ENCODE measurements around the gene SLC25A24.
"Not testable (repeated sequence)": the region's sequence is repeated elsewhere in the genome, so short reads cannot be mapped to it uniquely, and the experiment has no call there.

The SLC25A24 gene

GRCh38 chr1:108149796-108150467 is 50.2 kb downstream of the SLC25A24 start:
- no peaks in the 10 kb centered on the region for H3K27me3 ChIP-seq (ENCODE audit: control insufficient read depth, insufficient read depth, low read length)
- peaks cover 8% of the 10 kb centered on the region for H3K36me3 ChIP-seq (ENCODE audit: control insufficient read depth, insufficient read depth, low read length)
- H3K9me3 ChIP-seq (ENCODE audit: control insufficient read depth, low read length) = no peaks in the 10 kb centered on the region
- no peak overlapping the region for H3K9ac ChIP-seq (ENCODE audit: low read length)
- no peaks in the 10 kb centered on the region for H3K4me1 ChIP-seq (ENCODE audit: control insufficient read depth, insufficient read depth, low read length)
- no peak overlapping the region for H3K4me3 ChIP-seq (ENCODE audit: low read length)

- H3K4me1 ChIP-seq (ENCODE audit: control insufficient read depth, insufficient read depth, low read length); H3K4me3 ChIP-seq (ENCODE audit: low read length); H3K36me3 ChIP-seq (ENCODE audit: control insufficient read depth, insufficient read depth, low read length); H3K9me3 ChIP-seq (ENCODE audit: control insufficient read depth, low read length); H3K9ac ChIP-seq (ENCODE audit: low read length); H3K27me3 ChIP-seq (ENCODE audit: control insufficient read depth, insufficient read depth, low read length): not testable (repeated sequence)
Measured at GRCh38 chr1:108144569-108144968, 55.6 kb downstream of the SLC25A24 start.

- Histone ChIP-seq H3K4me1 (ENCODE audit: control insufficient read depth, insufficient read depth, low read length) (no peaks in the 10 kb centered on the region), H3K27me3 (ENCODE audit: control insufficient read depth, insufficient read depth, low read length) (no peaks in the 10 kb centered on the region), H3K9me3 (ENCODE audit: control insufficient read depth, low read length) (no peaks in the 10 kb centered on the region), H3K4me3 (ENCODE audit: low read length) (no peak overlapping the region), H3K36me3 (ENCODE audit: control insufficient read depth, insufficient read depth, low read length) (peaks cover 2% of the 10 kb centered on the region), H3K9ac (ENCODE audit: low read length) (no peak overlapping the region)
Measured at GRCh38 chr1:108142773-108143394, 57.3 kb downstream of the SLC25A24 start.

DNA sequence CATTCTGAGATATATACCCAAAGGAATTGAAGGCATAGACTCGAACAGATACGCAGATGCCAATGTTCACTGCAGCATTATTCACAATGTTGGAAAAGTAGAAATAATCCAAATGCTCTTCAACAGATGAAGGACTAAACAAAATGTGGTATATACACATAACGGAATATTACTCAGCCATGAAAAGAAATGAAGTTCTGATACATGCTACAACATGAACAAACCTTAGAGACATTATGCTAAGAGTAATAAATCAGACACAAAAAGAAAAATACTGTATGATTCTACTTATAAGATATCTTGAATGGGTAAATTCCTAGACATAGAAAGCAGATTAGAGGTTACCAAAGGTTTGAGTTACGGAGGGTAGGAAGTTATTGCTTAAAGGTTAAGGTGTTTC is 57.9 kb downstream of the SLC25A24 start:
- H3K9ac ChIP-seq (ENCODE audit: low read length) = no peak overlapping the region
- H3K27me3 ChIP-seq (ENCODE audit: control insufficient read depth, insufficient read depth, low read length) = no peaks in the 10 kb centered on the region
- no peaks in the 10 kb centered on the region for H3K4me1 ChIP-seq (ENCODE audit: control insufficient read depth, insufficient read depth, low read length)
- H3K9me3 ChIP-seq (ENCODE audit: control insufficient read depth, low read length) = no peaks in the 10 kb centered on the region
- no peaks in the 10 kb centered on the region for H3K36me3 ChIP-seq (ENCODE audit: control insufficient read depth, insufficient read depth, low read length)
- H3K4me3 ChIP-seq (ENCODE audit: low read length) = no peak overlapping the region

DNA sequence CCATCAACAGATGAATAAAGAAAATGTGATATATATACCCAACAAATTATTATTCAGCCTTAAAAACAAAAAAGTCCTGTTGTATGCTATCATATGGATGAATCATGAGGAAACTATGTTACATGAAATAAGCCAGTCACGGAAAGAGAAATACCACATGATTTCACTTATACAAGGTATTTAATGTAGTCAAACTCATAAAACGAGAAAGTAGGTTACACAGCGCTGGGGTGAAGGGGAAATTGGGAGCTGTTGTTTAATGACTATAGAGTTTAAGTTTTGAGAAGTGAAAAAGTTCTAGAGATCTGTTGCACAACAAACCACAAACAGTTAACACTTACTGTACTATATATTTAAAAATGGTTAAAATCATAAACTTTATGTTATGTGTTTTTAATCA is 58.5 kb downstream of the SLC25A24 start:
- Histone ChIP-seq H3K27me3 (ENCODE audit: control insufficient read depth, insufficient read depth, low read length) (no peaks in the 10 kb centered on the region), H3K9me3 (ENCODE audit: control insufficient read depth, low read length) (no peaks in the 10 kb centered on the region), H3K4me3 (ENCODE audit: low read length) (no peak overlapping the region), H3K9ac (ENCODE audit: low read length) (no peak overlapping the region), H3K4me1 (ENCODE audit: control insufficient read depth, insufficient read depth, low read length) (no peaks in the 10 kb centered on the region), H3K36me3 (ENCODE audit: control insufficient read depth, insufficient read depth, low read length) (no peaks in the 10 kb centered on the region)

DNA sequence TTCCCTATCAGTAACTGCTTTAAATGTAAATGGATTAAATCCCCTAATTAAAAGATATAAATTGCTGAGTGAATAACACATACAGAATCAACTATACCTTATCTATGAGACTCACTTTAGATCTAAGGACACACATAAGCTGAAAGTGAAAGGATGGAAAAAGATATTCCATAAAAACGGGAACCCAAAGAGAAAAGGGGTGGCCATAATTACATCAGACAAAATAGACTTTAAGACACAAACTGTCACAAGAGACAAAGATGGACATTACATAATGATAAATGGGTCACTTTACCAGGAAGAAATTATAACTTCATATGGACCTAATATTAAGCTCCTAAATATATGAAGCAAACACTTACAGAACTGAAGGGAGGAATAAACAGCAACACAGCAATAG is 59.2 kb downstream of the SLC25A24 start:
- Histone ChIP-seq H3K9ac (ENCODE audit: low read length) (no peak overlapping the region), H3K4me1 (ENCODE audit: control insufficient read depth, insufficient read depth, low read length) (no peaks in the 10 kb centered on the region), H3K9me3 (ENCODE audit: control insufficient read depth, low read length) (no peaks in the 10 kb centered on the region), H3K27me3 (ENCODE audit: control insufficient read depth, insufficient read depth, low read length) (no peaks in the 10 kb centered on the region), H3K4me3 (ENCODE audit: low read length) (no peak overlapping the region), H3K36me3 (ENCODE audit: control insufficient read depth, insufficient read depth, low read length) (no peaks in the 10 kb centered on the region)

DNA sequence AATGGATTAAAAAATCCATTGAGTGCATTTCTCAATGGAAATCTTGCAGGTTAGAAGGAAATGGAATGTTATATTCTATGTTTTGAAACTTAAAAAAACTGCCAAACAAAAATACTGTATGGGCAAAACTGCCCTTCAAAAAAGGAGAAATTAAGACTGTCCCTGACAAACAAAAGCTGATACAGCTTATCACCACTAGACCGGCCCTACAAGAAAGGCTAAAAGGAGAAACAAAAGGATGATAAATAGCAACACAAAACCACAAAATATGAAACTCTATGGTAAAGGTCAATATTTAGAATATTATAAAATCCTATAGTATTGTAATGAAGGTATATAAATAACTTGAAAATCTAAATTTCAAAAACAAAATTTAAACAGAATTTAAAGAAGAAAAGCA is 60.0 kb downstream of the SLC25A24 start:
- Histone ChIP-seq H3K27me3 (ENCODE audit: control insufficient read depth, insufficient read depth, low read length) (no peaks in the 10 kb centered on the region), H3K36me3 (ENCODE audit: control insufficient read depth, insufficient read depth, low read length) (no peaks in the 10 kb centered on the region), H3K4me1 (ENCODE audit: control insufficient read depth, insufficient read depth, low read length) (no peaks in the 10 kb centered on the region), H3K9ac (ENCODE audit: low read length) (no peak overlapping the region), H3K4me3 (ENCODE audit: low read length) (no peak overlapping the region), H3K9me3 (ENCODE audit: control insufficient read depth, low read length) (no peaks in the 10 kb centered on the region)

DNA sequence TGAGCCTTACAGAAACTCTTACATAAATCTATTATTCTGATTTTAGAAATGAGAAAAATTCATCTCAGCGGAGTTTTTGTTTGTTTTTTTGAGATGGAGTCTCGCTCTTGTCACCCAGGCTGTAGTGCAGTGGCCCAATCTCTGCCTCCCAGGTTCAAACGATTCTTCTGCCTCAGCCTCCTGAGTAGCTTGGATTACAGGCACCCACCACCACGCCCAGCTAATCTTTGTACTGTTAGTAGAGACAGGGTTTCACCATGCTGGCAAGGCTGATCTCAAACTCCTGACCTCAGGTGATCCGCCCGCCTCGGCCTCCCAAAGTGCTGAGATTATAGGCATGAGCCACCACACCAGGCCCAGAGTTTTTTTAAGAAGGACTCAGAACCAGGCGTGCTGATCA is 60.6 kb downstream of the SLC25A24 start:
- not testable (repeated sequence) for H3K36me3 ChIP-seq (ENCODE audit: control insufficient read depth, insufficient read depth, low read length); H3K27me3 ChIP-seq (ENCODE audit: control insufficient read depth, insufficient read depth, low read length); H3K9ac ChIP-seq (ENCODE audit: low read length); H3K4me3 ChIP-seq (ENCODE audit: low read length); H3K4me1 ChIP-seq (ENCODE audit: control insufficient read depth, insufficient read depth, low read length); H3K9me3 ChIP-seq (ENCODE audit: control insufficient read depth, low read length)

DNA sequence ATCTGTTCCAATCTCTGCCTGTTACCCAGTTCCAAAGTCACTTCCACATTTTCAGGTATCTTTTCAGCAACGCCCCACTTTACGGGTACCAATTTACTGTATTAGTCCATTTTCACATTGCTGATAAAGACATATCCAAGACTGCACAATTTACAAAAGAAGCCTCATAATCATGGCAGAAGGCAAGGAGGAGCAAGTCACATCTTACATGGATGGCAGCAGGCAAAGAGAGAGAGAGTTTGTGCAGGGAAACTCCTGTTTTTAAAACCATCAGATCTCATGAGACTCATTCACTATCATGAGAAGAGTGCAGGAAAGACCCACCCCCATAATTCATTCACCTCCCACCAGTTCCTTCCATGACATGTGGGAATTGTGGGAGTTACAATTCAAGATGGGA is 67.0 kb downstream of the SLC25A24 start:
- not testable (repeated sequence) for H3K27me3 ChIP-seq (ENCODE audit: control insufficient read depth, insufficient read depth, low read length); H3K36me3 ChIP-seq (ENCODE audit: control insufficient read depth, insufficient read depth, low read length); H3K4me1 ChIP-seq (ENCODE audit: control insufficient read depth, insufficient read depth, low read length); H3K9me3 ChIP-seq (ENCODE audit: control insufficient read depth, low read length); H3K9ac ChIP-seq (ENCODE audit: low read length); H3K4me3 ChIP-seq (ENCODE audit: low read length)

DNA sequence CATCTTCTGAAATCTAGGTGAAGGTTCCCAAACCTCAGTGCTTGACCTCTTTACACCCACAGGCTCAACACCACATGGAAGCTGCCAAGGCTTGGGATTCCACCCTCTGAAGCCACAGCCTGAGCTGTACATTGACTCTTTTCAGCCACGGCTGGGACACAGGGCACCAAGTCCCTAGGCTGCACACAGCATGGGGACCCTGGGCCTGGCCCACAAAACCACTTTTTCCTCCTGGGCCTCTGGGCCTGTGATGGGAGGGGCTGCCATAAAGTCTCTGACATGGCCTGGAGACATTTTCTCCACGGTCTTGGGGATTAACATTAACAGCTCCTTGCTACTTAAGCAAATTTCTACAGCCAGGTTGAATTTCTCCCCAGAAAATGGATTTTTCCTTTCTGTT is 67.8 kb downstream of the SLC25A24 start:
- not testable (repeated sequence) for H3K9me3 ChIP-seq (ENCODE audit: control insufficient read depth, low read length); H3K4me3 ChIP-seq (ENCODE audit: low read length); H3K36me3 ChIP-seq (ENCODE audit: control insufficient read depth, insufficient read depth, low read length); H3K9ac ChIP-seq (ENCODE audit: low read length); H3K27me3 ChIP-seq (ENCODE audit: control insufficient read depth, insufficient read depth, low read length); H3K4me1 ChIP-seq (ENCODE audit: control insufficient read depth, insufficient read depth, low read length)

DNA sequence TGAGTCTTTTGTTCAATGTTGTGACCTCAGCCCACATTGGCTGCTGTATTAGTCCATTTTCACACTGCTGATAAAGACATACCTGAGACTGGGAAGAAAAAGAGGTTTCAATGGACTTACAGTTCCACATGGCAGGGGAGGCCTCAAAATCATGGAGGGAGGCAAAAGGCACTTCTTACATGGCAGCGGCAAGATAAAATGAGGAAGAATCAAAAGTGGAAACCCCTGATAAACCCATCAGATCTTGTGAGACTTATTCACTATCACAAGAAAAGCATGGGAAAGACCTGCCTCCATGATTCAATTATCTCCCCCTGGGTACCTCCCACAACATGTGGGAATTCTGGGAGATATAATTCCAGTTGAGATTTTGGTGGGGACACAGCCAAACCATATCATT is 68.9 kb downstream of the SLC25A24 start:
- H3K4me1 ChIP-seq (ENCODE audit: control insufficient read depth, insufficient read depth, low read length); H3K9me3 ChIP-seq (ENCODE audit: control insufficient read depth, low read length); H3K36me3 ChIP-seq (ENCODE audit: control insufficient read depth, insufficient read depth, low read length); H3K9ac ChIP-seq (ENCODE audit: low read length); H3K27me3 ChIP-seq (ENCODE audit: control insufficient read depth, insufficient read depth, low read length); H3K4me3 ChIP-seq (ENCODE audit: low read length): not testable (repeated sequence)

GRCh38 chr1:108130794-108131193 is 69.3 kb downstream of the SLC25A24 start:
- Histone ChIP-seq H3K4me3 (ENCODE audit: low read length) (no peak overlapping the region), H3K9me3 (ENCODE audit: control insufficient read depth, low read length) (no peaks in the 10 kb centered on the region), H3K27me3 (ENCODE audit: control insufficient read depth, insufficient read depth, low read length) (no peaks in the 10 kb centered on the region), H3K4me1 (ENCODE audit: control insufficient read depth, insufficient read depth, low read length) (no peaks in the 10 kb centered on the region), H3K36me3 (ENCODE audit: control insufficient read depth, insufficient read depth, low read length) (no peaks in the 10 kb centered on the region), H3K9ac (ENCODE audit: low read length) (no peak overlapping the region)

DNA sequence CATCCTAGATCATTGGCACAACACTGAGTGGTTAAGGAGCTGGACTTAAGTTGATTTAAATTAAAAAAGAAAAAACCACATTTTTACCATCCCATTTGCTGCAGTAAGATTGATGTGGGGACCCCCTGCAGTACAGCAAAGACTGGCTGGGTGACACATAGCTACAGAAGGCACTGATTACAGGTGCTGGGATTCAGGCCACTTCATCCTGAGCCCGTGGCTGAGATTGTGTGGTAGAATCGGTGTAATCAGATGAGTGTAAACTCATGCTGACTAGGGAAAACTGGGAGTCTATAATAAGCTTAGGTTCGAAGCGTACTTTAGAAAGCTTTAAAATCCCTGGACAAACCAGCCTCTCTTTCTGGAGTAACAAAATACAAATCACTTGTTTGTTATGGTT is 70.1 kb downstream of the SLC25A24 start:
- Histone ChIP-seq H3K4me1 (ENCODE audit: control insufficient read depth, insufficient read depth, low read length) (no peaks in the 10 kb centered on the region), H3K9ac (ENCODE audit: low read length) (no peak overlapping the region), H3K9me3 (ENCODE audit: control insufficient read depth, low read length) (no peaks in the 10 kb centered on the region), H3K27me3 (ENCODE audit: control insufficient read depth, insufficient read depth, low read length) (no peaks in the 10 kb centered on the region), H3K36me3 (ENCODE audit: control insufficient read depth, insufficient read depth, low read length) (no peaks in the 10 kb centered on the region), H3K4me3 (ENCODE audit: low read length) (no peak overlapping the region)
